Heart right ventricle (tissue), 16 donors: ENCODE results near the gene PIK3R1. TPM values are rescaled to one million over a fixed set of nuclear protein-coding genes. Genes with fewer than 3 reads are reported as not detected.

Source experiments
- ATAC-seq, 8 donors: fragments of 200-7000 bp; cut with Tn5 transposase; one replicate each; pipeline ENCODE4 v1.9.1; 2020; ENCODE audit warnings: mild to moderate bottlenecking in 8 of 8, moderate library complexity in 8 of 8, moderate number of reproducible peaks in 1 of 8
- DNase-seq, 2 donors: peaks; one replicate each; pipeline ENCODE4 v3.0.0-alpha.2; 2020
- H3K27ac ChIP-seq, 10 donors: fragments of 200-600 bp; sonication (generic) in 2 of 10; one replicate each; pipeline versions ENCODE4 v1.5.0 to v1.8.0; 2020 to 2022; ENCODE audit warnings: mild to moderate bottlenecking in 3 of 10
- H3K27me3 ChIP-seq, 7 donors: fragments of 200-600 bp; one replicate each; pipeline ENCODE4 v1.8.0; 2021 to 2022; ENCODE audit warnings: mild to moderate bottlenecking in 2 of 7
- H3K36me3 ChIP-seq, 9 donors: fragments of 200-600 bp; sonication (generic) in 1 of 9; one replicate each; pipeline versions ENCODE4 v1.5.0 to v1.8.0; 2020 to 2022; ENCODE audit warnings: mild to moderate bottlenecking in 2 of 9
- H3K4me1 ChIP-seq, 9 donors: fragments of 200-600 bp; sonication (generic) in 1 of 9; one replicate each; pipeline versions ENCODE4 v1.5.0 to v1.8.0; 2020 to 2022; ENCODE audit warnings: mild to moderate bottlenecking in 4 of 9
- H3K4me3 ChIP-seq, 10 donors: fragments of 200-600 bp; sonication (generic) in 2 of 10; one replicate each; pipeline versions ENCODE4 v1.5.0 to v1.8.0; 2020 to 2022; ENCODE audit warnings: mild to moderate bottlenecking in 7 of 10, moderate library complexity in 2 of 10
- H3K9me3 ChIP-seq, 11 donors: fragments of 200-600 bp in 10 of 11; sonication (generic) in 2 of 11; one replicate each; pipeline versions ENCODE4 v1.5.0 to v1.8.0; 2013 to 2022; ENCODE audit warnings: mild to moderate bottlenecking in 2 of 11, control low read depth in 1 of 11, moderate library complexity in 1 of 11
- WGBS, 2 donors: extraction: QIAGEN DNeasy Blood & Tissue Kit; methylation state at CpG; one replicate each; pipeline ENCODE4 v1.1.7; 2013; ENCODE audit warnings: inconsistent platforms in 1 of 2; 5-methylcytosine and 5-hydroxymethylcytosine counted together
- intact Hi-C, 10 donors: fragments of 100-400 bp; cut with DNase I; formaldehyde crosslinking; loops; one replicate each; pipeline versions ENCODE4 v1.11.1 to v1.14.2; 2022
- polyA plus RNA-seq, 2 donors: library from polyadenylated mRNA; stranded (reverse); fragments of 200-250 nt; gene quantifications; one replicate each; pipeline ENCODE4 v1.2.3, GENCODE V29; 2013
- total RNA-seq, 10 donors: library from RNA; stranded (reverse); fragmentation: NEBNext Ultra II Directional in 3 of 10; extraction: Animal tissue kit (Norgen Biotek cat#: 25700) in 3 of 10; gene quantifications; one replicate each; pipeline versions ENCODE4 v1.2.1 to v1.2.4, GENCODE V29; 2021 to 2023
- TF ChIP-seq, protein P1 (sequence below), 9 donors: fragments of 200-600 bp; sonication (generic) in 2 of 9; IDR thresholded peaks; one replicate each; pipeline versions ENCODE4 v1.5.0 to v1.8.0; 2021 to 2022; ENCODE audit warnings: antibody characterized with exemption in 9 of 9, mild to moderate bottlenecking in 5 of 9, moderate library complexity in 1 of 9
- donor health status: Arrhythmogenic right ventricular cardiomyopathy.
- donor health status: ischemic (EF 13 %, LVEDD 7.1; RV severe dilation, severe dysfunction).
- donor health status: healthy with polysubstance abuse.
- donor health status: DM: no; HTN: yes; CAD: no.
- donor health status: DM: no; HTN: no; CAD: no.
- donor health status: ischemic (EF 25% LVEDD 6.9; RV normal size, moderate dysfunction).
- donor health status: ischemic (EF 25% LVEDD 5.7; RV mildly dilated, moderate dysfunction).
- donor health status: healthy.
- donor health status: DM: yes; HTN: yes; CAD: no.
- donor health status: Ischemic cardiomyopathy.
- donor health status: ischemic (EF 35%, LVEDD 5.7; RV mildly dilated, moderate dysfunction).
- donor health status: nonischemic (EF 11% LVEDD 7.7; RV severe dilation, severe dysfunction).
- donor health status: DM: yes; HTN: yes; CAD: no.
- donor health status: PGD.
- donor health status: ischemic (EF 29% LVEDD 5.4; RV normal size, mild dysfunction).
- donor health status: nonischemic (EF 23%, LVEDD 6.1; RV moderate dilation, normal function).

Gene PIK3R1
- total and polyA plus RNA-seq, 12 donors: 12.2 to 269 (median 125) TPM

DNA sequence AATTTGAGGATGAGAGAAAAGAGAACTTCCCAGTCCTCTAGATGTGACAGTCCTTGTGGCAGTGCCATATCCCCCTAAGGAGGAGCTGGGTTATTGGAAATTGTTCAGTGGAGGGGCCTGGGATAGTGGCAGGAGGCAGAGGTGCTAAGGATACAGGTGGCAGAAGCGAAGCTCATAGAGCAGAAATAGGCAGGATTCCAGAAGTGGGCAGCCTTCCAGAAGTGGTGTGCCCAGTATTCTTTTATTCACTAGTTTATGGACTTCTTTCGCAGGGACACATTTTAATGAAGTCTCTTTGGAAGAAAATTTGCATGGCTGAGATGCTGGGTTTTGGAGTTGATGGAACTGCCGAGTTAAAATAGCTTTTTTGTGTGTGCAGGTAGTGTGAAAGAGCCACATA lies 6.8 kb downstream of the PIK3R1 start:
- ATAC-seq (no peak), DNase-seq (no peak)
- Histone ChIP-seq H3K4me1 (peaks cover 11 to 94% (median 86%) of the 10 kb centered on the region in 9 donors), H3K27ac (peak overlapping the region in 4 of 10 donors; percentile 5 to 42 (median 11)), H3K36me3 (peaks cover 0 to 29% (median 4%) of the 10 kb centered on the region in 9 donors), H3K27me3 (no peaks in the 10 kb centered on the region), H3K9me3 (peaks cover 0 to 13% (median 6%) of the 10 kb centered on the region in 11 donors), H3K4me3 (peak overlapping the region in 1 of 10 donors; percentile 10)
- TF ChIP-seq, protein P1, sequence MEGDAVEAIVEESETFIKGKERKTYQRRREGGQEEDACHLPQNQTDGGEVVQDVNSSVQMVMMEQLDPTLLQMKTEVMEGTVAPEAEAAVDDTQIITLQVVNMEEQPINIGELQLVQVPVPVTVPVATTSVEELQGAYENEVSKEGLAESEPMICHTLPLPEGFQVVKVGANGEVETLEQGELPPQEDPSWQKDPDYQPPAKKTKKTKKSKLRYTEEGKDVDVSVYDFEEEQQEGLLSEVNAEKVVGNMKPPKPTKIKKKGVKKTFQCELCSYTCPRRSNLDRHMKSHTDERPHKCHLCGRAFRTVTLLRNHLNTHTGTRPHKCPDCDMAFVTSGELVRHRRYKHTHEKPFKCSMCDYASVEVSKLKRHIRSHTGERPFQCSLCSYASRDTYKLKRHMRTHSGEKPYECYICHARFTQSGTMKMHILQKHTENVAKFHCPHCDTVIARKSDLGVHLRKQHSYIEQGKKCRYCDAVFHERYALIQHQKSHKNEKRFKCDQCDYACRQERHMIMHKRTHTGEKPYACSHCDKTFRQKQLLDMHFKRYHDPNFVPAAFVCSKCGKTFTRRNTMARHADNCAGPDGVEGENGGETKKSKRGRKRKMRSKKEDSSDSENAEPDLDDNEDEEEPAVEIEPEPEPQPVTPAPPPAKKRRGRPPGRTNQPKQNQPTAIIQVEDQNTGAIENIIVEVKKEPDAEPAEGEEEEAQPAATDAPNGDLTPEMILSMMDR (IDR thresholded peaks at IDR 0.05): no peak
- WGBS, 2 donors: 47 to 74% methylated on average over 3 of the region's 3 CpGs
- intact Hi-C loops: no loop called here

DNA sequence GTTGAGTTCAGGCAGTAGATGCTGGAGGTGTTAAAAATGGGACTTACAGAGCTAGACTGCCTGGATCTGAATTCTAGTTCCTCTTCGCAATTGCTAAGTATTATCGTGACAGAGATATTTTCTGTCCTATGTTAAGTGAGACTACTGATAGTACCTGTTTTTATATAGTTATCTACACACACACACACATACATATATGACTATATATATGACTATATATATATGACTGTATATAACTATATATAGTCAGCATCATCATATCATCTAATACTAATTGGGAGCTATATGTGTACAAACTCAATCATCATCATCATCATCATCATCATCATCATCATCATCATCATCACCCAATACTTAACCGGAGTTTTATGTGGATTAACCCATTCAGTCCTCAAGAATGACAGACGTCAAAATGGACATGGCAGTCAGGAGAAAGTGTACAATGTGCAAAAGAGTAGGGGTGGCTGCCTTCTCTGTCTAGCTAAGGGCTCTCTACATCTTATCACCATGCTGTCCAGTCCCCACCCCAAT lies 7.3 kb downstream of the PIK3R1 start:
- Histone ChIP-seq H3K9me3 (peaks cover 0 to 13% (median 6%) of the 10 kb centered on the region in 11 donors), H3K36me3 (peaks cover 0 to 35% (median 4%) of the 10 kb centered on the region in 9 donors), H3K4me1 (peaks cover 11 to 96% (median 86%) of the 10 kb centered on the region in 9 donors), H3K27ac (peak overlapping the region in 1 of 10 donors; percentile 16), H3K27me3 (no peaks in the 10 kb centered on the region), H3K4me3 (peak overlapping the region in 1 of 10 donors; percentile 10)
- no peak for DNase-seq
- intact Hi-C loops: no loop called here
- 54 to 75% methylated on average over 4 of the region's 4 CpGs for WGBS, 2 donors
- no peak for ATAC-seq
- TF ChIP-seq, protein P1 (IDR thresholded peaks at IDR 0.05): no peak

GRCh38 chr5:68223904-68224303 lies 8.3 kb downstream of the PIK3R1 start:
- Histone ChIP-seq H3K27me3 (no peaks in the 10 kb centered on the region), H3K4me1 (peaks cover 11 to 96% (median 81%) of the 10 kb centered on the region in 9 donors), H3K36me3 (peaks cover 0 to 44% (median 4%) of the 10 kb centered on the region in 9 donors), H3K27ac (peak overlapping the region in 7 of 10 donors; percentile 10 to 76 (median 48)), H3K4me3 (peak overlapping the region in 1 of 10 donors; percentile 7), H3K9me3 (peaks cover 0 to 13% (median 6%) of the 10 kb centered on the region in 11 donors)
- intact Hi-C loops: no loop called here
- DNase-seq: no peak
- no peak for ATAC-seq
- TF ChIP-seq, protein P1 (IDR thresholded peaks at IDR 0.05): no peak

DNA sequence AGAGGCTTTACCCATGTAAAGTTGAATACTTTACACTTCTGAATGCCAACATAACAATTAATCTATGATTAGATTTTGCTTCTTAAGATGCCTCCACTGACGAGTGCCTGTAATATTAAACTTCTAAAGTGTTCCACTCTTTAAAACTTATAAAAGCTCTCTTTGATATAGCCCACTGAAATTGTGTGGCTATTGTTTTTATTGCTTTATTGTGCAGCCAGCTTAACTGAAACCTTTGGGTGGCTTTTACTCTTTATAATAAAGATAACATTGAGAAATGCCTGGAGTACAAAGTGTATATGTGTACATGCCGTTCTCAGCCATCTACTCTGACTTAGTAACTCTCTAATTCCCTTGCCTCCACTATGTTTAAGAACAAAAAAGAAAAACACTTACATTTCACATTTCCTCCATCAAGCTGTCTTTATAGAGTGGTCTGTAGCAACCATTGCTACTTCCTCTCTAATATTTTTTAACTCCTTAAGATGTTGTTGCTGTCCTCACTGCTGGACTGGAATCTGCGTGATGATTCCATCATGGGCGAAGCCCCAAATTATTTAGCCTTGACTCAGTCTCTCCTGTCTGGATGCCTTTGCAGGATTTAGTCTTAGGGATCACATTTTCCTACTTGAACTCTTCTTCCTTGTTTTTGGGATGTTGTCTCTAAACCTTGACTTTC lies 9.1 kb downstream of the PIK3R1 start:
- ATAC-seq: no peak

More for the DNA sequence above, 9.1 kb downstream of the PIK3R1 start:
- Histone ChIP-seq H3K27ac (peak overlapping the region in 7 of 10 donors; percentile 4 to 76 (median 56)), H3K36me3 (peaks cover 0 to 46% (median 4%) of the 10 kb centered on the region in 9 donors), H3K27me3 (no peaks in the 10 kb centered on the region), H3K9me3 (peaks cover 0 to 13% (median 6%) of the 10 kb centered on the region in 11 donors), H3K4me3 (peak overlapping the region in 1 of 10 donors; percentile 20), H3K4me1 (peaks cover 11 to 96% (median 80%) of the 10 kb centered on the region in 9 donors)
- DNase-seq: no peak
- TF ChIP-seq, protein P1 (IDR thresholded peaks at IDR 0.05): no peak
- intact Hi-C loops: no loop called here
- 48 to 57% methylated on average over 4 of the region's 4 CpGs for WGBS, 2 donors
